ENCODE data around the gene TTC29. TPM values are rescaled to one million over a fixed set of nuclear protein-coding genes. Genes with fewer than 3 reads are reported as not detected.

TTC29 gene
- total RNA-seq, 2 experiments from 2014 or later, result not detected

DNA sequence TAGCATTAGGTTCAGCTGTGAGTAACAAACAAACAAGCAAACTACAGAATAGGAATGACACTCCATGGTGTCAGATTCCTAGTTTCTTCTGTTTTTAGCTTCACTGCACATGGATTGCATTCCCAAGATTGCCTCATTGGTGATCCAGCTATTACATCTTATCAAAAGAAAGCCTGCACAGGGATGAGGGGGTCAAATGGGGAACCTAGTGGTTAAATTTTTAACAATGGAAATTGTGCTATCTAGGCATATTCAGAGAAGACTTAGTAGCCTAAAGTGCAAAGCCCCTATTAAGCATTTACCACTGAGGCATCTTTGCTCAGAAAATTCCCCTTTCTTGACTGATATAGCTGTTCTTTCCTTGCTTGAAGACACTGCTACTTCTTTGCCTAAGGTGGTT lies 3.9 kb upstream of the TTC29 start:
- Mint-ChIP-seq H3K27me3 (peaks cover 14% of the 10 kb centered on the region), H3K36me3 (ENCODE audit: low read depth) (no peaks in the 10 kb centered on the region), H3K4me3 (no peak overlapping the region), H3K4me1 (peaks cover 25% of the 10 kb centered on the region), H3K9me3 (ENCODE audit: low read depth) (no peaks in the 10 kb centered on the region), H3K27ac (no peak overlapping the region)
- ChIA-PET CTCF (no interaction called here), POLR2A (no interaction called here)
- DNase-seq, result no peak
- intact Hi-C loops (cut with DNase I, micrococcal nuclease), result no loop called here
- ATAC-seq, result no peak

DNA sequence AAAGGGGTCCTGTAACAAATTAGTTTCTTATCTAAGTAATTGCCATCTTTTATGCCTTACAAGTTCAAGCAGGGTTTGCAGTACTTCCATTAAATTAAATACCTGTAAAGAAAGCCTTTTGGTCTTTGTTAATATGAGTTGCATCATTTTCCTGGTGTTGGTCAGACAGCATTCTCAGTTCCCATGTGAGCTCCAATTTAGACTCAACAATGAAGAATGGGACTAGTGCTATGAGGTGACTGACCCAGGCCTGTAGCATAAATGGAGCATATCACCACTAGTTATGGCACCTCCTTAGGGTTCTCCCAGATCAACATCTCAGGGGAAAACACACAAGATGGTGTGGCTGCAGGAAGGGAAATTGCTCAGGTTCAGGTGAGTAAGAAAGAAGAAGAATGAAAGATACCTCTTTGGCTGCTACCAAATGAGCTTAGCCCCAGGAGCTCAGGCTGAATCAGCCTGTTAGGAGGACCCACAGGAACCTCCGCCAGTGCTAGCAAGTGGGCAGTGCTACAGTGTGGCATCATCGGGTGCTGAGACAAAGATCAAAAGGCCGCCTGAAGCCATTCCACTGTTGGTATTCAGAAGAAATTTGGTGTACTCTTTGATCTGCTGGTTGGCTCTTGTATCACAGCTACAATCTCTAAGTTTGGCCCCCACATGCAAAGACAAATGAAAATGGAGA lies 1.8 kb downstream of the TTC29 start:
- DNase-seq, result no peak
- peaks cover 14% of the 10 kb centered on the region for H3K27me3 Mint-ChIP-seq
- H3K9me3 Mint-ChIP-seq (ENCODE audit: low read depth), result no peaks in the 10 kb centered on the region
- no peak for ATAC-seq
- intact Hi-C loops (cut with DNase I, micrococcal nuclease), result no loop called here
- no peak overlapping the region for H3K4me3 Mint-ChIP-seq
- peaks cover 25% of the 10 kb centered on the region for H3K4me1 Mint-ChIP-seq
- H3K36me3 Mint-ChIP-seq (ENCODE audit: low read depth), result no peaks in the 10 kb centered on the region
- no peak overlapping the region for H3K27ac Mint-ChIP-seq
- CTCF ChIA-PET, result no interaction called here
- POLR2A ChIA-PET, result interaction anchor here (0.6 kb wide), 1 partner anchor 158 kb away, joined by 5 read pairs; no protein-coding TSS in a partner anchor

DNA sequence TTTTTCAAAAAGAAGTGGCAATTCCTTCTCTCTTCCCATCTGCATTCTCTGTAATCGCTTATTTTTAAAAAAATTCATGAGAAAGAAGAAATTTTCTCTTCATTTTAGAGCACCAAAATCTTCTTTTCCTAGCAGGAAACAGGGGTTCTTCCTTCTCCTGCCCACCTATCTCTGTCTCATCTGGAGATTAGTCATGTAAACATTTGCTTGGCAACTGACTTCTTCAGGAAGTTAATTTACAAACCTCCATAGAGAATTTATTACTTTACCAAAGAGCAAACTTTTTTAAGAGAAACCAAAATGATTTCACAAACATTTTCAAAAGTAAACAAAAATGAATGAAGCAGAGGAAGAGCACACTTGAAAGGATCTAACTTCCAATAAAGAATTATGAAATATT lies 13.5 kb downstream of the TTC29 start:
- H3K4me1 Mint-ChIP-seq, result no peaks in the 10 kb centered on the region
- ChIA-PET POLR2A (no interaction called here), CTCF (no interaction called here)

DNA sequence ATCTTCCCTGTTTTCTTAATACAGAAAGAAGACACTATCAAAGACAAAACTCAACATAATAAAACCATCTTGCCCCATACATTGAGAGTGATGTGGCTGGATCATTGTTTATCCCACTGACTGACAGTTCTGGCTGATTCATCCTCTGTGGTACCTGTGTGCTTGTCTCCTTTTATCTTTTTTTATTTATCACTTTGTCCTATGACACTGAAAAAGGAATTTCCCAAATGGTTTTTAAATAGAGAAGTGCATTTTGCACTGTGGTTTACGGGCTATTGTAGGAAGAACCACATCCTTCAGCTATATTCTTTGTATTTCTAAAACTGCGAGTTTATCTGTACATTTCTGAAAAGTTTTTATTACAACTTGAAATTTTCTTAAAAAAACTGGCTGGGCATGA lies 15.0 kb downstream of the TTC29 start:
- H3K4me3 Mint-ChIP-seq, result no peak overlapping the region
- CTCF ChIA-PET, result no interaction called here
- H3K9me3 Mint-ChIP-seq (ENCODE audit: low read depth), result no peaks in the 10 kb centered on the region
- POLR2A ChIA-PET, result no interaction called here
- no peaks in the 10 kb centered on the region for H3K4me1 Mint-ChIP-seq
- DNase-seq, result no peak
- peaks cover 15% of the 10 kb centered on the region for H3K27me3 Mint-ChIP-seq
- no peak overlapping the region for H3K27ac Mint-ChIP-seq
- intact Hi-C loops (cut with DNase I, micrococcal nuclease), result no loop called here
- H3K36me3 Mint-ChIP-seq (ENCODE audit: low read depth), result no peaks in the 10 kb centered on the region
- no peak for ATAC-seq

More for the DNA sequence above, 13.5 kb downstream of the TTC29 start:
- Mint-ChIP-seq H3K4me3 (no peak overlapping the region), H3K36me3 (ENCODE audit: low read depth) (no peaks in the 10 kb centered on the region), H3K9me3 (ENCODE audit: low read depth) (no peaks in the 10 kb centered on the region), H3K27ac (no peak overlapping the region), H3K27me3 (peaks cover 15% of the 10 kb centered on the region)
- DNase-seq, result no peak
- intact Hi-C loops (cut with DNase I, micrococcal nuclease), result no loop called here
- no peak for ATAC-seq

DNA sequence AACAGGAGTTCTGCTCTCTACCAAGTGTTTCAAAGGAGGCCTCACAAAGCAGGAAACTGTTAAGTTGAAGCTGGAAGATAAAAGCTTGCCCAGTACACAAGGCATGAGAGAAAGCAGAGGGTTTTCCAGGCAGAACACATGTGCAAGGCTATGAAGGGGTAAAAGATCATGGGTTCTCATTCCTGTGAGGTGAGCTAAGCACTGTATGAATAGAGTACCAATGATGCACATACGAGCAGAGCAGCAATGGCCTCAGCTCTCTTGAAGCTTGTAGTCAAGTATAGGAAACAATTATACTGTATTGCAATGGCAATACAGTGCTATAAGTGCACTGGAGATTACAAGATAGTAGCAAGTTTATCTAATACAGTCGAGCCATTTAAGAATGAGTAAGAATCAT lies 18.0 kb downstream of the TTC29 start:
- Mint-ChIP-seq H3K9me3 (ENCODE audit: low read depth) (no peaks in the 10 kb centered on the region), H3K4me1 (no peaks in the 10 kb centered on the region), H3K4me3 (no peak overlapping the region), H3K27me3 (peaks cover 5% of the 10 kb centered on the region), H3K36me3 (ENCODE audit: low read depth) (no peaks in the 10 kb centered on the region), H3K27ac (no peak overlapping the region)
- POLR2A ChIA-PET, result no interaction called here
- DNase-seq (no peak), ATAC-seq (no peak)
- intact Hi-C loops (cut with DNase I, micrococcal nuclease), result no loop called here
- CTCF ChIA-PET, result no interaction called here

DNA sequence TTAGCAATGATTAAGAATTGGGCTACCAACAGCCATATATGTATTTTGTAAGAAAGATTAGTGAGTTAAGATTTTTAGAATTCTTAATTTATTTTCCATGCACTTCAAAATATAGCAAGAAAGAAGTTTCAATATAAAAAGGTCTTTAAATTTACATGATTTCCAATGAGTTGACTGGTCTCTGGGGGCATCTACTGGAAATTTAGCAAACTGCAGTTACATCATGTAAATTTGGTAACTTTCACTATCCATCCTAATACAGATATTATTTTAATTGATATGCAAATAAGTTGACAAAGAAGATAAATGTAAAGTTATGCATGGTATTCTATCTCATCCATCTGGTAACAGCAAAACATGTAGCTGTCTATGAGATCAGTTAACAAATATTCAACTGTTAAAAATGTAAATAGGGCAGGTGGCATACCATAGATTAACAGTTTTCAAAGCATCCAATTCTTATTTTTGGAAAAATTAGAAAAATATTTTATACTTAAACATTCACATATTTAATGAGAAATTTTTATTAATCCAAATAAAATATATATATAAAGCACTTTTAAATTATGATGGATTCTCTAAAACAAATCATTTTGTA lies 29.1 kb downstream of the TTC29 start:
- H3K27ac Mint-ChIP-seq, result no peak overlapping the region
- H3K36me3 Mint-ChIP-seq (ENCODE audit: low read depth), result no peaks in the 10 kb centered on the region
- ChIA-PET CTCF (interaction anchor here (0.5 to 1.8 kb wide), 6 partner anchors 29 to 821 kb away, joined by 3 to 7 read pairs (median 4); partner anchors contain the start of gene TTC29), POLR2A (no interaction called here)
- intact Hi-C loops (cut with DNase I, micrococcal nuclease), result loop anchor here (1.0 to 5.0 kb wide), 6 partner anchors 181 to 959 kb away; no protein-coding TSS in a partner anchor
- H3K4me1 Mint-ChIP-seq, result no peaks in the 10 kb centered on the region
- H3K4me3 Mint-ChIP-seq, result no peak overlapping the region
- H3K27me3 Mint-ChIP-seq, result peaks cover 8% of the 10 kb centered on the region
- no peak for ATAC-seq
- no peaks in the 10 kb centered on the region for H3K9me3 Mint-ChIP-seq (ENCODE audit: low read depth)
- DNase-seq, result peak; percentile 23

DNA sequence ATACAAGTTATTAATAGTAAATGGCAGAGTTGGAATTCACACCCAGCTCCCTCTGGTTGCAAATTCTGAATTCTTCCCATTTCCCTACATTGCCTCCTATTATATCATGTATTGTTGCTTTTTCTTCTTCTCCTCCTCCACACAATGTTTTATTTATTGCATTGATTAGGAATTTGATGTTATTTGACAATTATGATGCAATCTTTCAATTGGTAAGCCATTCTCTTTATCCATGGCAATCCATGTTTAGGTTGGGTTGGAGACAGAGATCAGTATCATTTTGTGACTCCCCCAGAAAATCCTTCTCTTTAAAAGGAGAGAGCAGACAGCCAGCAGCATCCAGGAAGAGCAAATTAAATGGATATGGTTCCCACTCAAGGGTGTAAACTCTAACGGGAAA lies 30.5 kb downstream of the TTC29 start:
- Mint-ChIP-seq H3K36me3 (ENCODE audit: low read depth) (no peaks in the 10 kb centered on the region), H3K4me1 (no peaks in the 10 kb centered on the region), H3K4me3 (no peak overlapping the region), H3K27me3 (peaks cover 13% of the 10 kb centered on the region), H3K9me3 (ENCODE audit: low read depth) (no peaks in the 10 kb centered on the region), H3K27ac (no peak overlapping the region)
- DNase-seq (no peak), ATAC-seq (no peak)
- ChIA-PET CTCF (interaction anchor here (1.0 to 1.2 kb wide), 2 partner anchors 31 to 182 kb away, joined by 4 read pairs; partner anchors contain the start of gene TTC29), POLR2A (no interaction called here)
- intact Hi-C loops (cut with DNase I, micrococcal nuclease), result loop anchor here in 1 of 2 experiments (5.0 kb wide), 3 partner anchors 182 to 958 kb away; no protein-coding TSS in a partner anchor

DNA sequence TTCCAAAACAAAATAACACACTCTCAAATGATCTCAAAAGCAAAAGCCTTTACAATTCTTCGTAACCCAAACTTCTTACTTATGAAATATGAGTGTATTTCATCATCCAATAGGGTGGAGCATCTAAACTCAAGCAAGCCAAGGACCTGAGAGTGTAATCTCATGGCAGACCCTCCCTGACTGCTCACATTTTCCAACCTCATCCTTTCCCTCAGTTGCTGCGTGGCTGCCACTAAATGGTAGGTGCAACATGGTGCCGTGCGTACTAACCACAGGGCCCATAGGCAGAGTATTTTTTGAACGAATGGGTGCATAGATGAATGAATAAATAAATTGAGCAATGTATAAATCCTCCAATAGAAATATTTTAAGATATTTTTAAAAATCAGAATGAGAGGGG lies 45.4 kb downstream of the TTC29 start:
- H3K9me3 Mint-ChIP-seq (ENCODE audit: low read depth), result no peaks in the 10 kb centered on the region
- H3K4me1 Mint-ChIP-seq, result no peaks in the 10 kb centered on the region
- no peak for DNase-seq
- intact Hi-C loops (cut with DNase I, micrococcal nuclease), result no loop called here
- ChIA-PET POLR2A (no interaction called here), CTCF (no interaction called here)
- ATAC-seq, result peak; percentile 23
- no peak overlapping the region for H3K4me3 Mint-ChIP-seq
- peaks cover 12% of the 10 kb centered on the region for H3K27me3 Mint-ChIP-seq
- H3K36me3 Mint-ChIP-seq (ENCODE audit: low read depth), result no peaks in the 10 kb centered on the region
- no peak overlapping the region for H3K27ac Mint-ChIP-seq

DNA sequence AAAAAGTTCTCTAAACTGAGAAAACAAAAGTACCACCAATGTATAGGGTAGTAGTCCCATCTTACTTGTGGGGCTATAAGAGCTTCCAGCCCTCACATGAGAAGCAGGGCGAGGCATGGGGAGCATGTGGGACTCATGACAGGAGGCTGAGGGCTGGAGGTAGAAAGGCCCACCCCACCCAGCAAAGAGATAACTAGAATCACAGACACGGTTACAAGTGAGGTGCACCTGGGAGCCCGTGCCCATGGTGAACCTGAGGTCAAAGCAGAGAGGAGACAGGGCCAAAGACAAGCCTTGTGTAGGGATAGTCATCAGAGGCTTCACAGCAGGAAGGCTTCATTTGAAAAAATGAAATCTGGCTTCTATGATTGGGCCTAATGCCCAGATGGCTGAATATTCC lies 55.4 kb downstream of the TTC29 start:
- H3K9me3 Mint-ChIP-seq (ENCODE audit: low read depth), result no peaks in the 10 kb centered on the region
- no peak for DNase-seq
- CTCF ChIA-PET, result interaction anchor here (0.7 kb wide), 1 partner anchor 8 kb away, joined by 3 read pairs; no protein-coding TSS in a partner anchor
- H3K4me1 Mint-ChIP-seq, result peaks cover 2% of the 10 kb centered on the region
- no peak overlapping the region for H3K27ac Mint-ChIP-seq
- H3K27me3 Mint-ChIP-seq, result peaks cover 6% of the 10 kb centered on the region
- POLR2A ChIA-PET, result no interaction called here
- ATAC-seq, result no peak
- intact Hi-C loops (cut with DNase I, micrococcal nuclease), result no loop called here
- no peaks in the 10 kb centered on the region for H3K36me3 Mint-ChIP-seq (ENCODE audit: low read depth)
- no peak overlapping the region for H3K4me3 Mint-ChIP-seq

DNA sequence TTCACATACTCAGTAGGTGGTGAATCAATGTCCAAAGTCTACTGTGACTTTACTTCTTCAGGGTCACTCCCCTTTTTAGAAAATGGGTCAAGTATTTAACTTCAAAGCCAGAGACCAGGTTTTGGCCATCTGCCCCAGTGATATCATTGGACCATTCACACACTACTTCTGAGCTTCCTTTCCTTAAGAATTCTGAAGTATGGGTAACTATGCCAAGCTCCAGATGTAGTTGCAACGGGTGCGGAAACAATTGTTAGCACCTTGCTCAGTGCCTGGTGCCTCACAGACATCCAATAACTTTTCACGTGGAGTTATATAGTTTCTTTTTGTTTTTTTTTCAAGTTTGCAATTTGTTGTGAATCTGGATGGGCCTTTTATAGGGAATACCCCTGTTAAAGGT lies 62.6 kb downstream of the TTC29 start:
- Mint-ChIP-seq H3K4me1 (peaks cover 1% of the 10 kb centered on the region), H3K36me3 (ENCODE audit: low read depth) (no peaks in the 10 kb centered on the region), H3K4me3 (no peak overlapping the region), H3K27ac (no peak overlapping the region), H3K9me3 (ENCODE audit: low read depth) (no peaks in the 10 kb centered on the region), H3K27me3 (peaks cover 7% of the 10 kb centered on the region)
- DNase-seq (no peak), ATAC-seq (no peak)
- ChIA-PET POLR2A (no interaction called here), CTCF (interaction anchor here (0.7 kb wide), 1 partner anchor 372 kb away, joined by 4 read pairs; no protein-coding TSS in a partner anchor)
- intact Hi-C loops (cut with DNase I, micrococcal nuclease), result no loop called here

DNA sequence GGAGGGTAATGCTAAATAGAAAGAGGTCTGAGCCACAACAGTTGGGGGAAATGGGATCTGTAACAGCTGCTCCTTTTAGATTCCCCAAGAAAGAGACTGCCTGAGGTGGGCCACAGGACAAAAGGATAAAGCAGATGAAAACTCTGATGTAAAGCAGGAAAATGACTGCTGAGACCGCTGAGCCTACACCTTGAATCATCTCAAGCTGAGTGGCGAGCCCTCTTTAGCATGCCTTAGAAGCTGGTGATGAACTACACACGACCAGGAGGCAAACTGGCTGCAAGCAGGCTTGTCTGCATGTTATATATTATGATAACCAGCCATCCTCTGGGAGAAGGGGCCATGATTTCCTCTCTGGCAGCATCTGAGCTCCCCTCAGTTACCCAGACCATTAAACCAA lies 88.4 kb downstream of the TTC29 start:
- ChIA-PET CTCF (interaction anchor here (0.9 kb wide), 1 partner anchor 513 kb away, joined by 3 read pairs; no protein-coding TSS in a partner anchor), POLR2A (no interaction called here)
- Mint-ChIP-seq H3K27me3 (peaks cover 15% of the 10 kb centered on the region), H3K9me3 (ENCODE audit: low read depth) (no peaks in the 10 kb centered on the region), H3K27ac (no peak overlapping the region), H3K36me3 (ENCODE audit: low read depth) (no peaks in the 10 kb centered on the region), H3K4me3 (no peak overlapping the region), H3K4me1 (no peaks in the 10 kb centered on the region)
- DNase-seq (no peak), ATAC-seq (no peak)
- intact Hi-C loops (cut with DNase I, micrococcal nuclease), result no loop called here

DNA sequence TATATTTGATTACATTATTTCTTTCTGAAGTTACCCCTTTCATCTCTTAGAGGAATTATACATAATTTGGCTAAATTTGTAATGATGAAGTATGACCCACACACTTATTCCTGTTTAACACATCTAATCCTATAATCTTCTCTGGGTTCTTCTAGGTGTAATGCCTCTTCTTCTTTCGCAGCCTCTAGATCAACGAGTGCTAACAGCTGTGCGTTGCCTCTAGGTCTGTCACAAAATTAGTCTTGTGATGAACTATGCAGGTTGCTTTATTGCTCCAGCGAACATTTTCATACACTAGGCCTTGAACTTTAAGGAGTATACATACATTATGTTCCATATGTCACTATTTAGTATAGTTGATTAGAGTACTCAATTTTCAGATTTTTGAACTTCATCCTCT lies 89.9 kb downstream of the TTC29 start:
- Mint-ChIP-seq H3K36me3 (ENCODE audit: low read depth) (no peaks in the 10 kb centered on the region), H3K4me3 (no peak overlapping the region), H3K9me3 (ENCODE audit: low read depth) (no peaks in the 10 kb centered on the region), H3K27ac (no peak overlapping the region), H3K4me1 (no peaks in the 10 kb centered on the region), H3K27me3 (peaks cover 15% of the 10 kb centered on the region)
- ATAC-seq (no peak), DNase-seq (no peak)
- ChIA-PET POLR2A (no interaction called here), CTCF (no interaction called here)
- intact Hi-C loops (cut with DNase I, micrococcal nuclease), result no loop called here
